Tibial nerve (tissue), 4 donors: ENCODE data around the gene PTGIS. TPM values are rescaled to one million over a fixed set of nuclear protein-coding genes. Genes with fewer than 3 reads are reported as not detected.
A peak's percentile ranks its signal among the peaks of the same experiment; 100 is the strongest.

Experiments used
- DNase-seq, 2 donors: peaks; one replicate each; pipeline ENCODE4 v3.0.0-alpha.2; 2019; ENCODE audit warnings: low spot score in 2 of 2
- H3K27ac ChIP-seq, 4 donors: fragments of 200-600 bp; sonication (generic) in 3 of 4; one replicate each; pipeline ENCODE4 v1.5.1; 2017 to 2019; ENCODE audit warnings: mild to moderate bottlenecking in 1 of 4
- H3K27me3 ChIP-seq, 2 donors: fragments of 200-600 bp; sonication (generic) in 1 of 2; one replicate each; pipeline versions ENCODE4 v1.5.1 to v1.6.0; 2017 to 2019
- H3K36me3 ChIP-seq, 3 donors: fragments of 200-600 bp; sonication (generic); one replicate each; pipeline ENCODE4 v1.5.1; 2018 to 2019
- H3K4me1 ChIP-seq, 4 donors: fragments of 200-600 bp; sonication (generic) in 3 of 4; one replicate each; pipeline ENCODE4 v1.5.1; 2017 to 2019
- H3K4me3 ChIP-seq, 4 donors: fragments of 200-600 bp; sonication (generic) in 3 of 4; one replicate each; pipeline ENCODE4 v1.5.1; 2017 to 2019; ENCODE audit warnings: mild to moderate bottlenecking in 1 of 4, moderate library complexity in 1 of 4
- H3K9me3 ChIP-seq, 4 donors: fragments of 200-600 bp; sonication (generic) in 3 of 4; one replicate each; pipeline ENCODE4 v1.5.1; 2017 to 2019
- CTCF ChIP-seq, 5 experiments: fragments of 200-600 bp in 3 of 5; fragments of 450-650 bp in 2 of 5; sonication (generic) in 3 of 5; IDR thresholded peaks; one replicate each; pipeline ENCODE4 v1.5.1; 2016 to 2019; ENCODE audit warnings: antibody characterized with exemption in 5 of 5, mild to moderate bottlenecking in 3 of 5, moderate library complexity in 2 of 5
- EP300 ChIP-seq, 2 donors: sonication (generic); formaldehyde crosslinking; IDR thresholded peaks; one replicate each; pipeline ENCODE4 v1.6.1; 2017; ENCODE audit warnings: antibody characterized with exemption in 2 of 2, mild to moderate bottlenecking in 1 of 2
- POLR2A ChIP-seq, 2 donors: fragments of 450-650 bp; IDR thresholded peaks; one replicate each; pipeline ENCODE4 v1.6.1; 2017; ENCODE audit warnings: antibody characterized with exemption in 2 of 2, mild to moderate bottlenecking in 2 of 2, moderate library complexity in 2 of 2
- WGBS, 2 donors: methylation state at CpG; one replicate each; pipeline ENCODE4 v1.1.5; 2018; 5-methylcytosine and 5-hydroxymethylcytosine counted together
- total RNA-seq, 4 donors: library from RNA; depleted of rRNA; stranded (reverse); fragments of >200 nt; gene quantifications; one replicate each; pipeline ENCODE4 v1.1.0, GENCODE V29; 2016

PTGIS gene
- total RNA-seq, 4 donors from 2014 or later, result 31.5 to 92.4 (median 47.5) TPM

GRCh38 chr20:49597825-49598395 lies 30.0 kb upstream of the PTGIS start:
- Histone ChIP-seq H3K4me3 (no peak overlapping the region), H3K27ac (no peak overlapping the region), H3K27me3 (no peaks in the 10 kb centered on the region), H3K9me3 (no peaks in the 10 kb centered on the region), H3K4me1 (peaks cover 0 to 15% (median 3%) of the 10 kb centered on the region in 4 donors), H3K36me3 (no peaks in the 10 kb centered on the region)
- 93 to 96% methylated on average over 4 of the region's 4 CpGs for WGBS, 2 donors
- no peak for TF ChIP-seq EP300 (IDR thresholded peaks at IDR 0.05)
- no peak for TF ChIP-seq CTCF (IDR thresholded peaks at IDR 0.05)
- TF ChIP-seq POLR2A (IDR thresholded peaks at IDR 0.05), result no peak
- DNase-seq, result no peak

- peak overlapping the region in 1 of 4 donors; percentile 63 for H3K27ac ChIP-seq
- WGBS, 2 donors, result 72 to 74% methylated on average over 14 to 15 of the region's 15 CpGs
- H3K9me3 ChIP-seq, result no peaks in the 10 kb centered on the region
- DNase-seq, result no peak
- H3K4me3 ChIP-seq, result no peak overlapping the region
- TF ChIP-seq CTCF (IDR thresholded peaks at IDR 0.05) (no peak), EP300 (IDR thresholded peaks at IDR 0.05) (peak in 1 of 2 donors; percentile 29)
- H3K36me3 ChIP-seq, result no peaks in the 10 kb centered on the region
- peaks cover 0 to 27% (median 3%) of the 10 kb centered on the region in 4 donors for H3K4me1 ChIP-seq
- H3K27me3 ChIP-seq, result no peaks in the 10 kb centered on the region
Measured at GRCh38 chr20:49595811-49596561, 28.0 kb upstream of the PTGIS start.

GRCh38 chr20:49595346-49595745 lies 27.4 kb upstream of the PTGIS start:
- no peak overlapping the region for H3K4me3 ChIP-seq

GRCh38 chr20:49594931-49595315 lies 27.0 kb upstream of the PTGIS start:
- H3K36me3 ChIP-seq, result no peaks in the 10 kb centered on the region
- H3K4me1 ChIP-seq, result peaks cover 0 to 36% (median 3%) of the 10 kb centered on the region in 4 donors
- 90 to 95% methylated on average over 4 to 6 of the region's 6 CpGs for WGBS, 2 donors
- no peaks in the 10 kb centered on the region for H3K9me3 ChIP-seq
- peak overlapping the region in 2 of 4 donors; percentile 55 to 63 for H3K27ac ChIP-seq
- no peak for DNase-seq
- no peak overlapping the region for H3K4me3 ChIP-seq
- no peaks in the 10 kb centered on the region for H3K27me3 ChIP-seq
- no peak for TF ChIP-seq CTCF (IDR thresholded peaks at IDR 0.05)
- TF ChIP-seq POLR2A (IDR thresholded peaks at IDR 0.05), result no peak
- TF ChIP-seq EP300 (IDR thresholded peaks at IDR 0.05), result no peak

More at GRCh38 chr20:49595346-49595745, 27.4 kb upstream of the PTGIS start:
- 86 to 89% methylated on average over 10 of the region's 10 CpGs for WGBS, 2 donors
- no peak for TF ChIP-seq EP300 (IDR thresholded peaks at IDR 0.05)
- no peak for TF ChIP-seq POLR2A (IDR thresholded peaks at IDR 0.05)
- TF ChIP-seq CTCF (IDR thresholded peaks at IDR 0.05), result no peak
- Histone ChIP-seq H3K4me1 (peaks cover 0 to 33% (median 3%) of the 10 kb centered on the region in 4 donors), H3K9me3 (no peaks in the 10 kb centered on the region), H3K27me3 (no peaks in the 10 kb centered on the region), H3K36me3 (no peaks in the 10 kb centered on the region), H3K27ac (peak overlapping the region in 1 of 4 donors; percentile 63)
- DNase-seq, result no peak
